ENCODE results near the gene LAMA3.
A peak's percentile ranks its signal among the peaks of the same experiment; 100 is the strongest.

LAMA3 gene

DNA sequence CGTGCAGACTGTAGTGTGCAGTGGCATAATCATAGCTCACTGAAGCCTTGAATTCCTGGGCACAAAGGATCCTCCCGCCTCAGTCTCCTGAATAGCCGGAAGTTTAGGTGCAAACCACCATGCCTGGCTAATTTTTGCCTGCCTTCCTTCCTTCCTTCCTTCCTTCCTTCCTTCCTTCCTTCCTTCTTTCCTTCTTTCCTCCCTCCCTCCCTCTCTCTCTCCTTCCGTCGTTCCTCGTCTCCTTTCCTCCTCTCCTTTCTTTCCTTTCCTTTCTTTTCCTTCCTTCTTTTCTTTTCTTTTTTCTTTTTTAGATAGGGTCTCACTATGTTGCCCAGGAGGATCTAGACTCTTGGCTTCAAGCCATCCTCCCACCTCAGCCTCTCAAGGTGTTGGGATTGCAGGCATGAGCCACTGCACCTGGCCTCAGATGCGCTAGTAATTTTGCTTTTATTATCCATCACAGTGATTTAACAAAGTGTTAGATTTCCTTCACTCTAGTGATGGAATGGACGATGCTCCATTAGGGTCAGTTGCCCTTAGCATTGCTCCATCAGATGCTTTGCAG lies 20.0 kb upstream of the LAMA3 start:
- no peak for DNase-seq

DNA sequence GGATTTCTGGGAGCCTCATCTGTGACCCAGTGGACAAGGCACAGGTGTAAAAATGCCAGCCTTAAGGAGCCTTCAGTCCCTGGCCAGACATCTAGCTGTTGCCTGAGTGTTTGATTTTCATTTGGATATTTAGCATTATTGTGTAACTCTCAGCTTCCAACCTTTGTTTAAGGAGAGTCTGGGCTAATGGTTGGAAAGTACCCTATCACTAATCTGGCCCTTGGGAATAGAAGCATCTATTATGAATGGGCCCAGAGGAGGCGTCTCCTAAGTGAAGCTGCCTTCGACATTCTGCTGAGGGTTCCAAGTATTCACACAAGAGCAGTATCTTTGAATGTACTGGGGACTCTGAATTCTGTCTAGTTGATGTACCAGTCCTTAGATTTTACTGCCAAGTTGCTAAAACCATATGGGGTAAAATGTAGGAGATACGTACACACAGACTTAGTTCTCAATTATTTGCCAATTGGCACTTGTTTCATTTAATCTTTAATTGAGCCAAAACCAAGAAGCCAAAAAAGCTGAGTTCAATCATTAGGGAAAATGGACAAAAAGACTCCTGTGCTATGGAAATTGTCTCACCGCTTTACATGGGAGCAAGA lies 19.3 kb upstream of the LAMA3 start:
- peak in 1 of 3 experiments; percentile 25 for DNase-seq

DNA sequence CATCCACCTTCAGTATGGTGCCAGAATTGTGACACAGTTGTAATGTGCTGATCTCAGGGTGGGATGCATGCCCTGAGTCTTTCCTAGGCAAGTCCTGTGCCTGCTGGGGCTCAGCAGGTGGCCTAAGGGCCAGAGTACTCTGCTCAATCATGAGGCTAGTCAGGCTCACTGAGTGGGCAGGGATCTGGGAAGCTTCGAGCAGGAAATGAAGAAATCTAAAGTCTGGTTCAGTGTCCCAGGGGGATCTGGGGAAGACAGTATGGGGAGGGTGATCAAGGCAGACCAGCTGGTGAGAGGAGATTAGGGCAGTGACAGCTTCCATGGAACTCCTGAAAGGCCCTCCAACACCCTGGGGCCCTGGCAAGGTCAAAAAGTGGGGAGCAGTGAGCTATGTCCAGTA lies 17.7 kb upstream of the LAMA3 start:
- no peak for DNase-seq

DNA sequence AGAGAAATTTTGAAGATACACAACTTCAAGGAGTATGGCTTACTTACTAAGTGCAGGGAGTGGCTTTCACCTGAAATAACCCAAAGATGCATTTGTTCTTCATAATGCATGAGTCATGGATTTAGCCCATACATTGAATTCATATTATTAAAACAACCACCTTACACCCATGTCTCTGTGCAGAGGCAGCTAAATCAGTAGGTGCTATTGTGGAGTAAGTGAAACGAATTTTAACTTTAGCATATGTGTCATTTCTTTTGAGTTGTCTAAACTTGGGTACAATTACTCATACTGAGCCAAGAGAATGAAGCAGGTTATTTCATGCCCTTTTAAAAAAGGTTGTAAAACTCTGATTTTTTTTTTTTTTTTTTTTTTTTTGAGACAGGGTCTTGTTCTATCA lies 15.5 kb upstream of the LAMA3 start:
- DNase-seq, result no peak

DNA sequence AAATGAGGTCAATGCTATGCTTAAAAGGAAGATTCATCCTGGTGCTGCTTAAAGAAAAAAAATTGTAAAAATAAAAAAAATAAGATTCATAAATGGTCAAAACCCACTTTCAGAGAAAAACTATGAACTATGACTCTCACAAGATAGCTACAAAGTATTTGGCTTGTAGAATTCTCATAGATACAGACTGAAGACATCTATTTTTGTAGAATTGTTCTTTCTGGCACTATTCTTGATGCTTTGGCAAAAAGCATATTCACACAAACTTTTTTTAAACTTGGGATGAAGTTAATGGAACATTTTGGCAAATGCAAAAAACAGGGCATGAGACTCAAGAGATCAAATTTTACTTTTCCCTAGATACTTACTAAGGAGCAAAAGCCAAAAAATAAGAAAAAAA lies 14.0 kb upstream of the LAMA3 start:
- DNase-seq, result no peak

DNA sequence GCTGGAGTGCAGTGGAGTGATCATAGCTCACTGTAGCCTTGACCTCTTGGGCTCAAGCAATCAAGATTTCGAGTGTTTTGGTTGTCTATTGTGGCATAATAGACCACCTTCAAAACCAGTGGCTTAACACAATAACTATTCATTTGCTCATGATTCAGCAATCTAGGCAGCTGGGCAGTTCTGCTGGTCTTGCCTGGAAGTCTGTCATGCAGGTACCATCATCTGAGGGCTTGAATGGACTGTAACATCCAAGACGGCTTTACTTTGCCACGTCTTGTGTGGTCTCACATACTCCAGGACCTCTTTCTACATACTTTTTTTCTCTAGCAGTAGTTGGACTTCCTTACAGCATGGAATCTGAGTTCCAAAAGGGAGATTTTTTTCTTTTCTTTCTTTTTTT lies 13.4 kb upstream of the LAMA3 start:
- DNase-seq, result no peak

DNA sequence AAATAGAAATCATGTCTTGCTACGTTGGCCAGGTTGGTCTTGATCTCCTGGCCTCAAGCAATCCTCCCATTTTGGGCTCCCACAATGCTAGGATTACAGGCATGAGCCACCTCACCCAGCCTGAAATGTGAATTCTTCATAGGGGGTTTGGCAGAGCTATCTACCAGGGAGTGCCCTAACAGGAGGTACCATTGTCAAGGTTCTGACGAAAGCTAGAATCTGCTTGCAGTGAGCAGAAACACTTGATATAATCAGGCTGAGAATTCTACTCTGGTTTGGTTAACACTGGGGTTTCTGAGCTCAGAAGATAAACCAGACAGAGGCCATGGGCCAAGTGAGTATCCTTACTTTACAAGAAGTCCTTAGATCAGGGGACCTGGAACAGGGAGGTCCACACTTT lies 7.2 kb upstream of the LAMA3 start:
- no peak for DNase-seq

DNA sequence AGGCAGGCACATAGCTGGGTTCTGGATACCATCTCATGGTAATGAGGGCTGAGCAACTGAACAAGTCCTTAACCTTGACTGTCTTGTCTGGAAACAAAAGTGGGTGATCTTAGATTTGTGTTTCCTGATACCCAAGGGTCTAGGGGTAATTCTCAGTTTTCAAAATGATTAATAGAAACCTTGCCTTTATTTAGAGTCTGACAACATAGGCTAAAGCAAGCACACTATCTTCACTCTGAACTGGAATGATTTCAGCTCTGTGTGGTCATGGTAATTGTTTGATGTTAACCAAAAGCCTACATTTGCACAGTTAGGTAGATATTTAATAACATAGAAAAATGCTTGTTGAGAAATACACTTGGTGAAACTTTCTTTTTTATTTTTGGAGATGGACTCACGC lies 6.8 kb upstream of the LAMA3 start:
- no peak for DNase-seq

DNA sequence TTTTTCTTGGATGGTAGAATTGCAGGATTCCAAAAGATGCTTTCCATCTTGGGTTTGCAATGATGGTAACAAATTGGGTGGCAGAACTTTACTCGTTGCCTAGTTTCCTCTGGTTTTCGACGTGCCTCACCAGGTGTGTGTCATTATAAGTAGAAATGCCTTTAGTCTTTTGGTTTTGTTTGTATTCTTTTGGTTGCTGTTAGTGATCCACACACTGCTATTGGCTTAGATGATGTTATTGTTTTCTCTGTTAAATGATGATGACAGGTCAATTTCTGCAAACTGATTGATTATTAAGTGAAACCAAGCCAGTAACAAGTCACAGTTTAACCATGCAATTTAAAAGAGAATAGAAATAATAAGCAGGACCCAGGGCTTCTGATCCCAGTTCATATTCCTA lies 6.1 kb upstream of the LAMA3 start:
- DNase-seq, result no peak

DNA sequence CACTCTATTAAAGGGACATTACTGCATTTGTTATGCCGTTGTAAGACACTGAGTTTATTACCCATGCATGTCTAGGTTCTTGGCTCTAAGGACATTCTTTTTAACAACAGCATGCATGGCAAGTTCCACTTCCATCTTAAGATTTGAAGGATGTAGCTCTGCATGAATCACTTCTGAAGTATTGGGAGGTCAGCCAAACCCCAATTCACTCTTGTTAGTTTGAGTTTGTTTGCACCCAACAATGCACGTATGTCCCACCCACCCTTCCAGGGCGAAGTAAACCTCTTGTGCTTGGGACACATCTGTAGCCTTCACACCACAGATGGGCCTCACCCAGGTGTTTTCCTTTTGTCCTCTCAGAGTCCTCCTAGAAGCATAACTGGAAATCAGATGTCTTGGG lies 5.6 kb upstream of the LAMA3 start:
- no peak for DNase-seq

DNA sequence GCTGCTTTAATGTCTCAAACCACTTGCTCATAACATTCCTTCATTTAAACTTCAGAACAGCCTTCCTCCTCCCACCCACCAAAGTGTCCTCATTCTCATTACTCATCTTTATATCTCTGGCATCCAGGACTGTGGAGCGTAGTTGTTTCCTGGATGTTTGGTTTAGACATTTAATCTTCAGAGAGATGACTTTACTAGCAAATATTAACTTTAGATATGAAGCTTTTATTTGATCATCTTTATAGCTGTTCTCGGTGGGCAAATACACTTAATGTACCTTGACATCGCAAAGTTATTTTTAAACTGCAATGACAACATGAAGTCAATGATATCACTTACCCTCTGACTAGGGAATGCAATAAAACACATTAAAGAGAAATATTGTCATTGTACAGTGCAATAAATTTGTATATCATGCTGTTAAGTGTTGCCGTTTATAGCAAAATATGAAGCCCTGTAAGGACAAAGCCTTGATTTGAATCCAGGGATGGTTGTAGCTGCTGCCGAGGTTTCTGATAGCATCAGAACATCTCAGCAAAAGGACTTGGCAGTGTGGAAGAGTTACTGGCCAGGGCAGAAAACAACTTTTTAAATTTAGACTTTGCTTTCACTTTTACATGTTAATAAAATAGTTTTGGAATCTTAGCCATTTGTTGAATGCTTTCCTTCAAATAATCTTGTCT lies 4.6 kb upstream of the LAMA3 start:
- no peak for DNase-seq

DNA sequence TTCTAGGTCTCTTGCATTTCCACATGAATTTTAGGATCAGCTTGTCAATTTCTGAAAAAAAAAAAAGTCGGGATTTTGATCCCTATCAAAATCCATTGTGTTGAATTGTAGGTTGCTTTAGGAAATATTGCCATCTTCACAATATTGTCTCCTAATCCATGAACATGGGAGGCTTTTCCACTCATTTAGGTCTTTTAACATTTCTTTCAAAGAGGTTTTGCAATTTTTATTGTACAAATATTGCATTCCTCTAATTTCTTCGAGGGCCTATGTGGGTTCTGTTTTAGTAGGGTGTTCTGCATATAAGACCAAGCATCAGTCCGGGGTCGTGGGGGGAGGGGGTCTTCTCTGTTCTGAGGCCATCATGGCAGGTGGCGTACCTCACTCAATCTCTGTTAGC lies 725 bp upstream of the LAMA3 start:
- DNase-seq, result no peak

DNA sequence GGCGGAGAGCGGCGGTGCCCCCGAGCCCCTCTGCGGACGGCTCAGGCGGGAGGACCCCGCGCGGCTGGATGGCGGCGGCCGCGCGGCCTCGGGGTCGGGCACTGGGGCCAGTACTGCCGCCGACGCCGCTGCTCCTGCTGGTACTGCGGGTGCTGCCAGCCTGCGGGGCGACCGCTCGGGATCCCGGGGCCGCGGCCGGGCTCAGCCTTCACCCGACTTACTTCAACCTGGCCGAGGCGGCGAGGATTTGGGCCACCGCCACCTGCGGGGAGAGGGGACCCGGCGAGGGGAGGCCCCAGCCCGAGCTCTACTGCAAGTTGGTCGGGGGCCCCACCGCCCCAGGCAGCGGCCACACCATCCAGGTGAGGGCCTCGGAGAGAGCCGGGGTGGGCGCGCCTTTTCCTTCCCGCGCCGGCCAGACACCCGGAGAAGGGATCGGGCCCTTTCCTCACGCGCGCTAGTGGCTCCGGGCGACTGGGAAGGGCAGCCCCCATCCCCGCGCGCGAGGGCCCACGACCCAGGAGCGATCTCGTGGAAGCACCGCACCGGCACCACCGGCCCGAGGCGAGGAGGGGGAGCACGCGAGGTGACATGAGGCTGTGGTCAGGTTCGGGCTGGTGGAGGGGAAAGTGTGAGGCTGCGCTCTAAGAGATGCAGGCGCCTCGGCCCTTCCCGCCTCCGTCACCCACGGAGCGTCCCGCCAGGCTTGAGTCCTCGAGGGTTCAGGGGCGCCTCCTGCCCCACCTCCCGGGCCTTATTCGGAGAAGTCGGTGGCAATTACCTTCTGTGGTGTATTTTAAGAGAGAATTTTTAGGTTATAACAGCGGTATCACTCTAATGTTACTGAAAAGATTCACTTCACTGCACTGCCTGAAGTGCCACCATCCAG lies 607 bp downstream of the LAMA3 start:
- DNase-seq, result peak in 2 of 3 experiments; percentile 82 to 89

DNA sequence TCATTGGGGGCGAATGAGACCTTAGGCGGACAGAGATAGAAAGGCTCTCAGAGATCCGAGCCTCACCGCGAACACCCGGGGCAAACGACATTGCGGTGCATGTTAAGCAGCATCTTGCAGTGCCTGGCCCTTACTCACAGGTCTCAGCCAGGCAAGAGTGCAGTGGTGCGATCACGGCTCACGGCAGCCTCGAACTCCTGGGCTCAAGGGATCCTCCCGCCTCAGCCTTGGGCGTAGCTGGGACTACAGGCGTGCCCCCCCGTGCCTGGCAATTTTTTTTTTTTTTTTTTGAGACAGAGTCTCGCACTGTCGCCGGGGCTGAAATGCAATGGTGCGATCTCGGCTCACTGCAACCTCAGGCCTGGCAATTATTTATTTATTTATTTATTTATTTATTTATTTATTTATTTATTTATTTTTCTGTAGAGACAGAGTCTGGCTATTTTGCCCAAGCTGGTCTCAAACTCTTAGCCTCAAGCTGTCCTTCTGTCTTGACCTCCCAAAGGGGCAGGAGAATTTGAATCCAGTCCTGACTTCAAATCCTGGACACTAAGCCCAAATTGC lies 1.3 kb downstream of the LAMA3 start:
- peak in 1 of 3 experiments; percentile 39 for DNase-seq

DNA sequence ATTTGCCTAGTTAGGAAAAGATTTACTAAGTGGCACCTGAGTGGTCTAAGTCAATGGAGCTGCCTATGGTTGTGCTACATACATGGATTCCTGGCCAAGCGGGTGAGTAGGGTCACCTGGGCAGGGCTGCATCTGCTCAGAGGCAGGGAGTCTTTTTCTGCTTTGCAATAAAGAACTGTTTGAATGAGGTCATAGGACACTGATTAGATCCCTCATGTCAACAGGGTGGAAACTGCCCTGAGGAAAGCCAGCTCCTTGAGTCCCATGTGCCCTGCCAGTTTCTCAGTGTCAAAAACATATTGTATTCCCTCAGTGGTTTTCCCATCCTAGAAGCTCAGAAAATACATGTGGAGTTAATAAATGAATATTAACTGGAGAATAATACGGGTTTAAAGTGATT lies 4.6 kb downstream of the LAMA3 start:
- no peak for DNase-seq

DNA sequence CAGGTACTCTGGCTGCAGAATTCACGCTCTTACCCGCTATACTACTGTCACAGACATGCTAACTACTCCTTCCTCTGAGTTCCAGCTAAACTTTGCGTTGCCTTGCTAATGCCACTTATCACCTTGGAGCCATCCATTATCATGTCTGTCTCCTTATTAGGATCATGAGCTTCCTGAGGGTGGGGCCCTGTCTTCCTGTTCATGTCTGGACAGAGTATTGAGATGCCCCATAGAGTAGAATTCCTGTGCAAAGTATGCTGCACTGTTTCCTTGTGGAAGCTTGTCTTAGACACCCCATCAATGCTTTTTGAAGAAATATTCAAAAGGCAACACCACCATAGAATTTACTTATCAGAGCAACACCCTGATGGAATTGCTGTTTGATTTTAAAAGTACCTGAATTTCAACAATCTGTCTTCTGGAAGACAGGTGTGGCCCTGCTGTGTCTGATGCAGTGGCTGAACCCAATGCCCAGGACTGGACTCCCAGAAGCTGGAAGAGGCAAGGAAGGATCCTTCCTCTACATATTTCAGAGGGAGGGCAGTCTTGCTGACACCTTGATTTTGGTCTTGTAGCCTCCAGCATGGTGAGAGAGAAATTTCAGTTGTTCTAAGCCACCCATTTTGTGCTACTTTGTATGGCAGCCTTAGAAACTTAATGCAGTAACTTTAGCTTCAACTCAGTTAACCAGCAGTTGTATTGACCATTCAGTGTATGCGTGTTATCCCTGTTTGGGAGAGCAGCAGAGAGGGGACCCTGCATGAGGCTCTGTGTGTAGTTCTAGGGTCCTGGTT lies 5.6 kb downstream of the LAMA3 start:
- DNase-seq, result no peak

DNA sequence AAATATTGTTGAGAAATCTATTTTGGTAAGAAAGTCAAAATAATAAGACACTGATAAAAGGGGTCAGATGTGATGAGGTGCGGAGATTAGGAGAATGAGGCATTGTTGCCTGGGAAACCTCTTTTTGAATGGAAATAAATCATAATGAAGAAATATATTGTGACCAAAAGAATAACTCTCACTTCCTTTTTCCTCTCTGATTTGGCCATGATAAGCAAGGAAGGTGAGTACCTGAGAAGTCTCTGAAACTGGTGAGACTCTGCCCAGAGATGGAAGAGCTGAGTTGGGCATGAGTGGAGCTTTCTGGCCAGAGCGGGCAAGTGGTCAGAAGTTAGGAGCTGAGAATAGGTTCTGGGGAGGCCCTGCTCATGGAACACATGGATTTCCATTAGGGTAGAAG lies 11.8 kb downstream of the LAMA3 start:
- DNase-seq, result no peak

DNA sequence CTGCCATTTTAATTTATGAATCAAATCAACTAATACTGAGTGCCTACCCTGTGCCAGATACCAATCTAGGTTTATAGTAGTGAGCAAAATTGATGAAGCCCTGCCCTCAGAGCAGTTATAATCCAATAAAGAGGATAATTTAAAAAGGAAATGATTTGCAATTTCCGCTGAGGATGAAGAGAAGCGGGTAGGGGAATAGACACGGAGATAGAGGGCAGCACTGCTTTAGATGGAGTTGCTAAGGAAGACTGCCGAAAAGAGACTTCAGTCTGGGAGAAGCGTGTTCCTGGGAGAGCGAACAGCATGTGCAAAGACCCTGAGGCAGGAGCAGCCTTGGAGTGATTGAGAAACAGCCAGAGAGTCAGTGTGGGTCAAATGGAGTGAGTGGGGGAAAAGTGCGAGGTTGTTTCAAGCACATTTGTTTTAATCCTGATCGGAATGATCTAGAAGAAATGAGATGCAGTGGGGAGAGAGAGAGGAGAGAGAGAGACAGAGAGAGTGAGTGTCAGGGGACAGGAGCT lies 12.4 kb downstream of the LAMA3 start:
- no peak for DNase-seq

DNA sequence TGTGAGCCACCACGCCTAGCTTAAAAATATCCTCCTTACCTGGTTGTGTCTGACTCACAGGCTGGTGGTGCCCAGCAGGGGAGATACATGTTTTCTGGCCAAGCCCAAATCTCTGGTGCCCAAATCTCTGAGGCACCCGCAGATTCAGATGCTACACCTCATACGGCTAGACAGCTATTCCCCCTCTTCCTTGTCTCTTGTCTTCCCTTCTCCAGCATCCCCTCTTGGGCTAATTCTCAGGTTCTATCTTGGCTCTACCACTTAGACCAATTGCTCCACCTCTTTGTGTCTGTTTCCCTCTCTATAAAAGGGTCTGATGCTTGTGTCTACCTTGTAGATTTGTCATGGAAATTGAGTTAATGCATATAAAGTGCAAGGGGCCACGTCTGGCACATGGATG lies 13.4 kb downstream of the LAMA3 start:
- no peak for DNase-seq

DNA sequence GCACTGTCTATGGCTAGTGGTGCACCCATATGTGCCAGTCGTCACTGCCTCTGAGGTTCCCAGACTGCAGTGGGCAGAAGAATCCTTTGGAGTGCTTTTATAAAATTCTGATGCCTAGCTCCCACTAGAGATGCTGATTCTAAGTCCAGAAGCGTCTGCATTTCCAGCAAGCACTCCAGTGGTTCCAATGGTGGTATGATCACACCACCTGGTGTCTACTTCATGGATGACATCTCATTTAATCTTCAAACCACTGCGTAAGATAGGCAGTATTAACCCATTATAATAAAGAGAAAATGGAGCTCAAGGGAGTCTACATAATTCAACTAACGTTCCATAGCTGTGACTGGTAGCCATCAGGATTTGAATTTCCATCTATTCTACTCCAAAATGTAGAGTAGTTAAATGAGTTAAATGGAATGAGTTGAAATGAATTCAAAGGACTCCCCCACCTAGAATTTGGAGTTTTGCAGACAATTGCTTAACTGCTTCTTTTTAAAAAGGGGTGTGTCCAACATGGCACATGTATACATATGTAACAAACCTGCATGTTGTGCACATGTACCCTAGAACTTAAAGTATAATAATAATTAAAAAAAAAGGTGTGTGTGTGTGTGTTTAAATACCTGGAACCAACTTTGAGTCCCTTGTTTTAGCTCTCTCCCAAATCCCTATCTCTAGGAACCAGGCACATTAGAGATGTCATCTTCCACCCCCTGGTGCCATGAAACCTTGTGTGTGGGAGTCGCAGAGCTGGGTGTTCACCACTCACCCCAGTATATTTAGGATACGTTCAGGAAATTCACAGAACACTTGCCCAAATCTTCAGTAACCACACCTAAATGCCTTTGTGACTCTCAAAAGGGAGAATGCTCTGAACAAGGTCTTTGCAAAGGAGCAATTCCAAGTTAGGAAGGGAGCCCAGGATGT lies 14.1 kb downstream of the LAMA3 start:
- peak; percentile 24 to 64 (median 50) for DNase-seq

DNA sequence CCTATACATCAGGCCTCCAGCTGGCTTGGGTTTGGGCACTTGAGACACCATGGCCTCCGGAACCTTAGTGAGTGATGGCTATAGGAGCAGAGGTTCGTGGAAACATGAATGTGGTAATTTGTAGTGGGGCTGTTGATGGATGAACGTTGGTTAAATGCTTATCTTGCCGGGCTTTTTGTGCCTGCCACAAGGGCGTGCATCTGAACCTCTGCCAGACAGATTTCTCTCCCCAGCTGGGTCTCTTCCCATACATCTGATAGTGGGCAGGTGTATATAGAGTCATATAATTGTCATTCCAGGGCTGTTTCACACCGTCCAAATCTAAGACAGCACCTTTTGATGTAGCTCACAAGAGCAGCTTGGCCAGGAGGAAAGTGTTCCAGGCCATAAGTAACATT lies 14.7 kb downstream of the LAMA3 start:
- no peak for DNase-seq
